A549 treated with Mapracorat at 1 μM for 4 hours (cell line): ENCODE measurements around the gene IQCF5. TPM values are rescaled to one million over a fixed set of nuclear protein-coding genes. Genes with fewer than 3 reads are reported as not detected.

Experiments
- total RNA-seq: library from RNA; stranded (reverse); fragments of 200-300 nt; extraction: Qiagen RNA extraction; gene quantifications from 5 replicates; pipeline ENCODE4 v1.2.3, GENCODE V29; 2022

IQCF5 gene
- total RNA-seq: not detected in 5 replicates

DNA sequence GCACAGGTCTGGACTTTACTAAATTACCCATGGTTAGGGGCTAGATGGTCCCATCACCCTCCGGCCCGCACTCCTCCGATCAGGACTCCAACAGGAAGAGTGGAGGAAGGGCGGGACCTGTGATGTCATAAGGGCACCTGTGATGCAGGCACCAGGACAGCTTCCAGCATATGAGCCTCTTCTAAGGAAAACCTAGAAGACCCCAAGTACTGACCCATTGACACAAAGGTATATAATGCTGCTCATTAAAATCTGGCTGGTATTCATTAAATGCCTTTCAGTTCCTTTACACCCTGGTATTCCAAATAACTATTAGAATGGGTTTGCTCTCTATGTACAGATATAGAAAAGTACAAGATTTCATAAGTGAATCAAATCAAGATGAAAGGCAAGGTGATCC is at the start of gene IQCF5:
Gene IQCF5 (minus strand): TSS at position 101 of the 400 bp plus-strand sequence. CDS start 70 bp downstream, at position 31.

DNA sequence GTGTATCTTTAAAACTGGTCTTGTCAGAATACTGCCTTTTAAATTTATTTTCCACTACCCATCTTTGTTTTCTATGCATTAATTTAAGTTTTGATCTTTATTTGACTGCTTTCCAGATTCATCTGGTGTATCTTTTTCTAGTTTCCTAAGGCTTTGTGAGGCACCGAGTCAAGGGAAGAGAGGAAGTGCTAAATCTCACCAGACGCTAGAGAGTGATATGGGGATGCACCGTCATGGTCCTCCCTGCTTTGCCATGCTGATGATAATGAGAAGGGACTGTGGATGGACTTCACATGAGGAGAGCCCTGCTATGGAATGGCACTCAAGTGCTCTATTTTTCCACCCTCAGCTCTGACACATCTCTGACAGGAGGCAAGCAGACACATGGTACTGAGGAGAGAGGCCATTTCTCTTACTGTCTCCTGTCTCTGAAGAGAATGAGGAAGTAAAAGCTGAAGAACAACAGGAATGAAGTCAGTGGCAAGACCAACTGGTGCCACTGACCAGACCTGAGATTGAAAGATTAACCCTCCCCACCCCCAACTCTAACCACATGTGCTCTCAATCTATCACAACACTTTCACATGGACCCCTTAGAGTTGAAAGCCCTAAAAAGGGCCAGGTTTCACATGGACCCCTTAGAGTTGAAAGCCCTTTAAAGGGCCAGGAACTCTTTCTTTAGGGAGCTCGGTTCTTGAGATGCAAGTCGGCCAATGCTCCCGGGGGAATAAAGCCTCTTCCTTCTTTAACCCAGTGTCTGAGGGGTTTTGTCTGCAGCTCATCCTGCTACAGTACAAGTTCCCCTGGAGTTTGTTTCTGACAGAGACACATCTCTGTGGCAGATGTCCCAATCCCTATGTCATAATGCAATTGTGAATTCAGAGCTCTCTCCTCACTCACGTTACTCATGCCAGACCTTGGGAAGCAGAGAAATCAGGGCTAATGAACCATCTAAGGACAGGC is 14.4 kb downstream of the IQCF5 start, which contains the start of gene IQCF2:
Gene IQCF2 (plus strand): TSS at position 913 of the 963 bp plus-strand sequence. CDS start 52 bp downstream, outside the sequence.

Other genes starting within 250 kb of the IQCF5 start
- 59.8 to 76.0 TPM (median 68.2 TPM) in 5 replicates for gene TEX264, start 204.3 kb downstream of the IQCF5 start, total RNA-seq
- 0.05 to 0.13 TPM in 2 of 5 replicates, not detected in the others for gene GRM2, start 168.5 kb downstream of the IQCF5 start, total RNA-seq
- gene IQCF6, start 96.4 kb downstream of the IQCF5 start, total RNA-seq: not detected in 5 replicates
- gene IQCF2, start 14.0 kb downstream of the IQCF5 start, total RNA-seq: not detected in 5 replicates
- not detected in 5 replicates for gene IQCF1, start 27.8 kb upstream of the IQCF5 start, total RNA-seq
- 36.8 to 50.5 TPM (median 45.0 TPM) in 5 replicates for gene RRP9, start 66.3 kb upstream of the IQCF5 start, total RNA-seq
- 8.0 to 10.6 TPM (median 8.5 TPM) in 5 replicates for gene PARP3, start 66.8 kb upstream of the IQCF5 start, total RNA-seq
- not detected in 5 replicates for gene GPR62, start 79.8 kb upstream of the IQCF5 start, total RNA-seq
- gene PCBP4, start 91.9 kb upstream of the IQCF5 start, total RNA-seq: 11.3 to 15.3 TPM (median 13.9 TPM) in 5 replicates
- 26.9 to 34.3 TPM (median 33.1 TPM) in 5 replicates for gene ABHD14B, start 98.4 kb upstream of the IQCF5 start, total RNA-seq
- 11.7 to 16.1 TPM (median 14.4 TPM) in 5 replicates for gene ABHD14A, start 99.5 kb upstream of the IQCF5 start, total RNA-seq
- gene ACY1, start 107.9 kb upstream of the IQCF5 start, total RNA-seq: 24.6 to 30.1 TPM (median 25.9 TPM) in 5 replicates
- 1,285 to 1,543 TPM (median 1,331 TPM) in 5 replicates for gene RPL29, start 120.3 kb upstream of the IQCF5 start, total RNA-seq
- 19.2 to 22.2 TPM (median 21.6 TPM) in 5 replicates for gene DUSP7, start 181.0 kb upstream of the IQCF5 start, total RNA-seq